ENCODE measurements around the gene EEPD1.

EEPD1 gene

DNA sequence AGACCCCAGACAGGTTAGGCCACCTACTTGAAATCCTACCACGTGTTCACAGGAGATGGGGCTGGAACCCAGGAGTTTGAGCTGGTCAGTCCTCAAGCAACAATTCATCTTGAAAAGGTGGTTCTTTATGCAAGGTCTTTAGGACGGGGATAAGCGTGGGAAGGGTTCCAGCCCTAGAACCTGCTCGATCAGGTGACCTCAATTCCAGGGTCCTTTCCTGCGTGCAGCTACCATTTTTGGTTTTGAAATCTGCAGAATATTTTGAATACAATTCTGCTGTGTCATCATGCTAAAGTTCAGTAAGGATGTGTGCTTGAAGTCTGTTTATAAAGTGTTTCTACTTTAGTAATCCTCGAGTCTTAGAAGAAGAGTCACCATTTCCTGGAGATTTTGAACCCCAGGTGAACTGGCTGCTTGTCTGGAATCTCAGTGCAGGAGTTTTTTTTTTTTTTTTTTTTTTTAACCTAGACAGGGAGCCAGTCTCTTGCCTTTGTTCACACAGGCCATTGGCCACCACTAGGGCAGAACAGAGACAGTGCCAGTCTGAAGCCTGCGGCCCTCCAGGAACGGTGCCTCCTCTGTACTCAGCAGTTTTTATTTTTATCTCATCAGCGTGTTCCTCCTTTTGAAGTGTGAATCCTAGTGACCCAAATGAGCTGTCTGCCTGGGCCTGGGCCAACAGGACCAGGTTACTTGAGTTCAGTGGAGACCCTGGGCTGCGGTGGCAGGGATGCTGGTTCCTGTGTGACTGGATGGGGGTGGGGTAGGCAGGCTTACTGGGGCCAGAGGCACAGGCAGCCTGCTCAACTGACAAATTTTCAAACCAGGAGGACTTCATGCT is 54.6 kb downstream of the EEPD1 start:
- DNase-seq: peak; percentile 78
- in situ Hi-C loops (cut with MboI; ENCODE audit: low pct_unique_long_range_greater_than_20kb, low sequenced_read_pairs): no loop called here

DNA sequence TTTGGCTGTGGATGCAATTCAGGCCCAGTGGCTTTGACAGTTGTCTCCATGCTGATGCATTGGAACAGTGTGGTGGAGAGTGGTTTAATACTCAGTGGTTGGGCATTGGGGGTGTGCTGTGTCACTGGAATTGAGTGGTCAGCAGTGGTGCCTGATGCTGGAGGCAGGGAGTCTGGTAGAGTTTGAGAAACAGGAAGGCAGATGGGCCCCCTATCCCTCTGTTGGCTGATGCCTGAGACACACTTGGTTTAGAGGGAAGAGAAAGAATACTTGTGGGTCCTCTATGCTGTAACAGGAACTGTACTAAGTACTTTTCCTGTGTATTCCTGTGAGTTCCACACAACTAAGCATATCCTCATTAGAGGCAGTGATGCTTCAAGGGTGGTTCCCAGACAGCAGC is 55.4 kb downstream of the EEPD1 start:
- peak; percentile 54 for DNase-seq
- in situ Hi-C loops (cut with MboI; ENCODE audit: low pct_unique_long_range_greater_than_20kb, low sequenced_read_pairs): no loop called here

DNA sequence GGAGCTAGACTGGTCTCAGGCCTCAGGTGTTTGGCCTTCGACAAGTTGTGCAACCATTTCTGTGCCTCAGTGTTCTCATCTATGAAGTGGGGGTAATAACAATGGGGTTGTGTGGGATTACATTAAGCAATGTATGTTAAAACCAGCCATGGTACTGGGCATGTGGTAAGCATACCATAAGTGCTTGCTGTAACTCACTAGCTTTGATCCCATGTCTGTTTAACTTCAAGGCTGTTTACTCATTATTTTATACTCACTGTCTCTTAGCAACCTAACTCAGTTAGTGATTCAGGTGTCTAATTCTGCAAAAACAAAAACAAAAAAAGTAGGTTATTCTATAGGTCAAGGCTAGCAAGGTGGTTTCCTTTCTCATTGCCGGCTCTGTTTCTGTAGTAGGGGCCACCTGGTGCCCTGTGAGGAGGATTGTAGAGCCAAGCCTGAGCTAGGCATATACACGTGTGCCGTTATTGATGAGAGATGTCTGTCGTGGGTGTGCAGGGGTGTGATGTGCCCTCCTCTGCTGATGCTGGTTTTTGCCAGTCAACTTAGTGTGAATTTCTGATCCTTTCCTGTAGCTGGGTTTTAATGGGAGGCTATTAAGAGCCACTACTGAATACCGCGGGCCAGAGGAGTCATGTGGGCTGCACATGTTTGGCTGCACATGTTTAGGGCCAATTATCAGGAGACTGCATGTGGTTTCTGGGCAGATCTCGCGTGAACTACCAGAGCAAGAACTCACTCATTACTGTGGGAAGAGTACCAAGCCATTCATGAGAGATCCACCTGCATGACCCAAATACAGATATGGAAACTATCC is 56.2 kb downstream of the EEPD1 start:
- no peak for DNase-seq
- in situ Hi-C loops (cut with MboI; ENCODE audit: low pct_unique_long_range_greater_than_20kb, low sequenced_read_pairs): no loop called here

DNA sequence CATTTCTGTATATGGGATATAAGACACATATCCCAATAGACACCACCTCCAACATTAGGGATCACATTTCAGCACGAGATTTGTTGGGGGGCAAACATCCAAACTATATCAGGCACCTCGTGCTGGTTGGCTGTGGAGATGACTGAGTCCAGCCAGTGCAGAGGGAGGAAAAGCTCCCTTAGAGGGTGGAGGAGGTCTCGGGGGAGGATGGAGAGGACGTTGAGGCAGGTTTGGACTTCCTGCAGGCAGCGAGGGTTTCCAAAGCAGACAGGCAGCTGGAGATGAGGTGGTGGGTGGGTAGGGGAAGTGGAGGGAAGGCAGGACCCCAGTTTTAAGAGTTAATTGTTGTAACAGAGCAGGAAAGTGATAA is 56.7 kb downstream of the EEPD1 start:
- DNase-seq: no peak
- in situ Hi-C loops (cut with MboI; ENCODE audit: low pct_unique_long_range_greater_than_20kb, low sequenced_read_pairs): no loop called here

DNA sequence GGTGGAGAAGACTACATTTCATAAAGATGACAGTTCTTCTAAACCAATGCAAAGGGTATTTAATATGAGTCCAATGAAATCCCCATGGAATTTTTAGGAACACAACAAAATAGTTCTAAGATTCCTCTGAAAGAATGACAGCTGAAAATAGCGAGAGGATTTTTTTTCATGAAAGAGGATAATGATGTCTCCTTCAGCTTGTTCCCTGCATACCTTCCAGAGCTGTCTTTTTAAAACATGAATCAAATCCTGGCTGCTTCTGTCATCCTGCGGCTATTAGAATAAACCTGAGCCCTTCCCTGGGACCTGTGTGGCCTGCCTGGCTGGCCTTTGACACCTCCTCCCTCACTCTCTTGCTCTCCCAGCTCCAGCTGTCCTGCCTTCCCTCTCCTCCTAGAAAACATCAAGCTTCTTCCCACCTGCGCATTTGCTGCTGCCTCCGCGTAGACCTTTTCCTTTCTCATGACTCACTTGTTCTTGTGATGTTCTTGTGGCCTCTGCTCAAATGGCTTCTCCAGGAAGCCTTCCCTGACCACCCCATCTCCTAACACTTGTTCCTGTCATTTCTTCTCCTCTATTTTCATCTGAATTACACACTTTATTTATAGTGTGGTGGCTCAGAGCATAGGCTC is 57.4 kb downstream of the EEPD1 start:
- no peak for DNase-seq
- in situ Hi-C loops (cut with MboI; ENCODE audit: low pct_unique_long_range_greater_than_20kb, low sequenced_read_pairs): no loop called here

DNA sequence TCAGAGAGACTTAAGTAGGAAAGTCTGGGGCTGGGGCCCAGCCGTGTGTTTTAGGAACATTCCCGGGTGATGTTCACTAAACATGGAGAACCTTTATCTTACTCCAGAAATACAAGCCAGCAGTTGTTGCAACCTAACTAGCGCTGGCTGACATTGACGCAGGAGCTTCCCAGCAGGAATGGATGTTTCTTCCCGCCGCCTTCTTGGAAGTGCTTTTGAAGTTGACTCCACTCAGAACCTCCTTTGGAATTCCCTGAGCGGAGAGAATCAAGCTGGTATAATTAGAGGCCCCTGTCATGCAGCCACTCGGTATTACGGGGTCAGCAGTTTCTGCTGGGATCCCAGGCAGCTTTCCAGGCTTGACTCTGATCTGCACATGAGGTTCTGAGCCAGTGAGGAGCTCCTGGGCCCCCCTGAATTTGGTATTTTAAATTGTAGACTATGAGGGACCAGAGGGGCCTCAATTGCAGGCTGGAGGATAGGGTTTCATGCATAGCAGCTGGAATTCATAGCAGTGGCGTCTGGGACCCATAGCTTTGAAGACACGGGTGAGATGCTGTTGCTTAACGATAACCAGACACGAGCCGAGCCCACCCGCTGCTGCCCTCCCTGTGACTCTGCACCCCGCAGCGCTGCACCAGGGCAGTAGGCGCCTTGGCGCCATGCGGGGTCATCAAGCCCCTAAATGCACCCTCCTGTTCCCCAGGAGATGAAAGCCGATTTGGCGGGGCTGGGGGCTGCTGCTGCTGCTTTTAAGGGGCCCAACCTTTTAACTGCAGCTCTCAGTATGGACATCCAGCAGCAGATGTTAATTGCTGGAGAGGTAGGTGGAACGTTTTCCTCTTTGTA is 61.8 kb downstream of the EEPD1 start:
- DNase-seq: no peak
- in situ Hi-C loops (cut with MboI; ENCODE audit: low pct_unique_long_range_greater_than_20kb, low sequenced_read_pairs): no loop called here

DNA sequence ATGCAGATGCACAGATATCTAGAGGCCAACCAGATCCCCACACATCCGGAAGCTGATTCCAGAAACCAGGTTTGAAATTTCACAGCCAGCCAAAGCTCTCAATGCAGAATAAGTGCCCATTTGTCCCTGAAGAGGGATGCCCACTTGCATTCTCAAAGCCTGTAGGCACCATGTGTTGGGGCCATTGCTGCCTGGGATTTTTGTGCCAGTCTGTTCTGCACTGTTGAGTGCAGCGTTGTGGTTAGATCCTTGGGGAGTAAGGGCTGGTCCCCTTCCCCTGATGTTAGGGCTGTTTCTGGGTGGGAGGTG is 62.4 kb downstream of the EEPD1 start:
- DNase-seq: no peak
- in situ Hi-C loops (cut with MboI; ENCODE audit: low pct_unique_long_range_greater_than_20kb, low sequenced_read_pairs): no loop called here

DNA sequence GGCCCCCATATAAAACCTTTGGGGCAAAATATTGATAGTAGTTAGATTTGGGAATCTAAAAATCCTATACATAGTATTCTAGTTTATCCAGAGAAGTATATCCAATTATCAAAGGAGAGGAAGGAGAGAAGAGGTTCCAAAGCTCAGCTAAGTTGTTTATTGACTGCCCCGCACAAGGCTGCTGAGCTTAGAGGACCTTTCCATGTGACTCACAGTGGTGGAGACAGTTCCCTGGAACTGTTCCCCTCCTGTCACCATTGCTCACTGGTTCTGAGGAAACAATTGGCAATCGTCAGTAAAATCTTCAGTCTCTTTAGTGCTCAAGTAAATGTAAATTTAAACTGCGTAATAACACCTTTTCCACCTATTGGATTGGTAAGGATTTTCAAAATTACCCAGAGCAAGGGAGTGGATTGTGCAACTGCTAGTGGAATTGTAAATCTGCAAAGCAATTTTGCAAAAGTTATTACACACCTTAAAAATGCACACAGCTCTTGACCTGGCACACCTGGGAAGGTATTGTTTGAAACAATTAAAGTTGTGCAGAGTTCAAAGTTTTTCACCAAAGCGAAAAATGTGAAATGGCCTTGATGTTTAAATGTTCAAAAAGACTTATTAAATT is 63.1 kb downstream of the EEPD1 start:
- no peak for DNase-seq
- in situ Hi-C loops (cut with MboI; ENCODE audit: low pct_unique_long_range_greater_than_20kb, low sequenced_read_pairs): no loop called here

DNA sequence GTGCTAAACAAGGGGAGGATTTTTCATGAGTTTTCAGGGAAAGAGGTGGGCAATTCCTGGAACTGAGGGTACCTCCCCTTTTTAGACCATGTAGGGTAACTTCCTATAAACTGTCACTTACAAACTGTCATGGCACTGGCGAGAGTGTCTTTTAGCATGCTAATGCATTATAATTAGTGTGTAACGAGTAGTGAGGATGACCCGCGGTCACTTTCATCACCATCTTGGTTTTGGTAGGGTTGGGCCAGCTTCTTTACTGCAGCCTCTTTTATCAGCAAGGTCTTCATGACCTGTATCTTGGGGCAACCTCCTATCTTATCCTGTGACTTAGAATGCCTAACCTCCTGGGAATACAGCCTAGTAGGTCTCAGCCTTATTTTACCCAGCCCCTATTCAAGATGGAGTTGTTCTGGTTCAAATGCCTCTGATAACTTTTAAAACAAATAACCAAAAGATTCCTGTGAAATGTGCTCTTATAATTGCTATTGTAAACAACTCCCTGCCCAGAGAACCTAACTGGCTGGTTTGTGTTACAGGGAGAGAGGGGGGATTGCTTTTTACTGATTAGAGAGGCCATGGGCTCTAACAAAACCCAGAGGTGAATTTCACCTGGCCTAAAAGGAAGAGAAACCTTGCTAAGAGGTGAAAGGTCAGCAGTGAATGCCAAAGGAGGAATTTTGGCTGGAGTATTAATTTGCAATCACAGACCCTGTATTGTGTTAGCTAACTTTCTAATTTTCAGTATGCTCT is 64.3 kb downstream of the EEPD1 start:
- peak; percentile 65 for DNase-seq
- in situ Hi-C loops (cut with MboI; ENCODE audit: low pct_unique_long_range_greater_than_20kb, low sequenced_read_pairs): no loop called here

DNA sequence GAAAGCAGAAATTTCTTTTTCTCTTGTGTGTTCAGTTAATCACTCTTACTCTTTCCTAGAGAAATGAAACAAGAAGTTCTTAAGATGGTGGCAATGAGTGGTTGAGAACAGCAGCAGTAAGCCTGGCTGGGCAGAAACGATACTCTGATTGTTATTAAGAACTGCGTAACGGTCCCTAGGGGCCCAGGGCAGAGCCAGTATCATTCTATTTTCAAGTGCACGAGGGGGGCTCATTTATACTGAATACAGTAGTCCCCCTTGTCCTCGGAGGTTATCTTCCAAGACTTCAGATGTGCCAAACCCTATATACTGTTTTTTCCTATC is 64.9 kb downstream of the EEPD1 start:
- in situ Hi-C loops (cut with MboI; ENCODE audit: low pct_unique_long_range_greater_than_20kb, low sequenced_read_pairs): no loop called here
- DNase-seq: no peak

DNA sequence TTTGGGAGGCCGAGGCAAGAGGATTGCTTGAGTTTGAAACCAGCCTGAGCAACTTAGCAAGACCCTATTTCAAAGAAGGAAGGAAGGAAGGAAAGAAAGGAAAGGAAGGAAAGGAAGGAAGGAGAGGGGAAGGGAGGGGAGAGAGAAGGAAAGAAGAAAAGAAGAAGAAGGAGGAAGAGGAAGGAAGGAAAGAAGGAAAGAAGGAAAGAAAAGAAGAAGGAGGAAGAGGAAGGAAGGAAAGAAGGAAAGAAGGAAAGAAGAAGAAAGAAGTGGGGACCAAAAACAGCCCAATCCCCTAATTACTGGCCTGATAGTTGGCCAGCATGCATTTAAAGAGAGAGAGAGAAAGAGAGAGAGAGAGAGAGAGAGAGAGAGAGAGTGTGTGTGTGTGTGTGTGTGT is 66.4 kb downstream of the EEPD1 start:
- no peak for DNase-seq

DNA sequence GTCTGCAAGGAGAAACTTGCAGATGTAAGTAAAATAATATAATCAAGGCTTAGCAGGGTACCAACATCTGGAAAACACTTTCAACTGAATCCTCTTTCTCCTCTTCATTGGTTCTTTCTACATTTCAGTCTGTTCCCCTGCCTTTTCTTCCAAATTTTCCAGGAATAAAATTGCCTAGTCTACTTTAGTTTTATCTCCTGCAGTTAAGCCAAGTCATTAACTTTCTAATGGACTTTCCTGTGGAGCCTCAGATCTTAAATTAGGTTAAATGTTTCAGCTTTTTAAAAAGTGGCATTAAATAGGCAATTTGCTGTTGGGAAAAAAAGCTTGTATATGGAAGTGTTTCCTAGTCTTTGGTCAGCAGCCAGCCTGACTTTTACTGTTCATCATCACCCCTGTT is 70.8 kb downstream of the EEPD1 start:
- in situ Hi-C loops (cut with MboI; ENCODE audit: low pct_unique_long_range_greater_than_20kb, low sequenced_read_pairs): no loop called here

More for the DNA sequence above, 66.4 kb downstream of the EEPD1 start:
- in situ Hi-C loops (cut with MboI; ENCODE audit: low pct_unique_long_range_greater_than_20kb, low sequenced_read_pairs): no loop called here

DNA sequence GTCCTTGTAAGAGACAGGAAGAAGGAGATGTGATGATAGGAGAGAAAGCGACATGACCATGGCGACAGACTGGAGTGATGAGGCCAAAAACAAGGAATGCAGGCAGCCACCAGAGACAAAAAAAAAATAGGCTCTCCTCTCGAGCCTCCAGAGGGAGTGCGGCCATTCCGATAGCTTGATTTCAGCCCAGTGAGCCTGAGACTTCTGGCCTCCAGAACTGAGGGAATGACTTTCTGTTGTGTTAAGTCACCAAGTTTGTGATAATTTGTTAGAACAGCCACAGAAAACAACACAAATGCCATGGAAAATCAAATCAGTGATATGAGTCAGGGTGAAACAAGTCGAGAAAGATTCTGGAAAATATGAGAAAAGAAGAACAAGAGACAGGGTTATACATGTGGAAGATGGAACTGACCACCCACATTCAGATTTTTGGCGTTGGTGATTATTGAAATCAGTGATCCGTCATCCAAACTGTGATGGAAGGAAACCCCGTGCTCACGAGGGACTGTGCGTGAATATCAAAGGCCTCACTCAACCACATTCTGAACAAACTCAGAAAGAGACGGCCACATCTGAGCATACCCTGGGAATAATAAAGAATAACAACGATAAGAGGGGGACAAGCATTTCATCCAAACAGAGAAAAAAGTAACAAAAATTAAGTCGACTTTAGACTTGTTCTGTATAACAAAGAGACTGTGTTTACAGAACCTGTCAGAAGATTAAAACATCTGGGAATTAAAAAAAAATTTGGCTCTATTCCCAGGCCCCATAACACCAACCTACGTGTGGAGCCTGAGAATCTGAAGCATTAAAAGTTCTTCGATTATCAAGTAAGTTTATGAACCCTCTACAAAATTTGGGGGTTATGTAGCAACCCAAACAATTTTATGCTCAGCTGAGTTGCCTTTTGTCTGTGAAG is 72.1 kb downstream of the EEPD1 start:
- in situ Hi-C loops (cut with MboI; ENCODE audit: low pct_unique_long_range_greater_than_20kb, low sequenced_read_pairs): no loop called here
- no peak for DNase-seq

More for the DNA sequence above, 70.8 kb downstream of the EEPD1 start:
- no peak for DNase-seq

DNA sequence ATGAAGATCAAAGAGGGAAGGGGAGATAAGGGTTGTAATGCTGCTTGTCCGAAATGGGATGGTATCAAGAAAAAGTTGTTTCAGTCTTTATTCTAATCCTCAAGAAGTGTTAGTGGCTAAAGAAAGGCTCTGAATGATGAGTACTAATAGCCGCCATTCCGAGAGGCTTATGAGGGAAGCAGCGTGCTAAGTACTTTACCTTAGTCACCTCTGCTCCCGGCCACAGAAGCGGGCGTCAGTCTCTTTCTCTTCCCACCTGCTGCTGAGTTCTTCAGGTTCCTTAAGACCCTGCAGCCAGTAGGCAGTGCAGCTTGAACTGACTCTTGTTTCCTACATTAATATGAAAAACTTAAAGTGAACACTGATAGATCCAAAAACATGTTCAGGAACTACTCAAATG is 73.1 kb downstream of the EEPD1 start:
- no peak for DNase-seq
- in situ Hi-C loops (cut with MboI; ENCODE audit: low pct_unique_long_range_greater_than_20kb, low sequenced_read_pairs): no loop called here

DNA sequence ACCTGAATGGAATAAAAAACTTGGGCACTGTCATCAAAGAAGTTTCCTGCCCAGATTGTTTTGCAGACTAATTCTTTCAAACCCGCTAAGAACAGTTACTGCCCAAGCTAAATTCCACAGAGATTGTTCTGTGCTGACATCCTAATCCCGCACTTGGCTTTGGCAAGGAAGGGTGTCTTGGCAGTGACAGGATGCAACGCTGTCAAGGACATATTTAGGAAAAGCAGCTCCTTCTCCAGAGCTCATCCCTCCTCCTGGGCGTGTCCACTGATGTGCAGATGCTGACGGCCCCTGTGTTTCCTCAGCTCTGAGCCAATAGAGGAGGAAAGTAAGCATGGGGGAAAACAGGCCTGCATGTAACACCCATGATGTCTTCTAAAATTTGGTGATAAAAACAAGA is 74.2 kb downstream of the EEPD1 start:
- in situ Hi-C loops (cut with MboI; ENCODE audit: low pct_unique_long_range_greater_than_20kb, low sequenced_read_pairs): no loop called here
- DNase-seq: no peak

DNA sequence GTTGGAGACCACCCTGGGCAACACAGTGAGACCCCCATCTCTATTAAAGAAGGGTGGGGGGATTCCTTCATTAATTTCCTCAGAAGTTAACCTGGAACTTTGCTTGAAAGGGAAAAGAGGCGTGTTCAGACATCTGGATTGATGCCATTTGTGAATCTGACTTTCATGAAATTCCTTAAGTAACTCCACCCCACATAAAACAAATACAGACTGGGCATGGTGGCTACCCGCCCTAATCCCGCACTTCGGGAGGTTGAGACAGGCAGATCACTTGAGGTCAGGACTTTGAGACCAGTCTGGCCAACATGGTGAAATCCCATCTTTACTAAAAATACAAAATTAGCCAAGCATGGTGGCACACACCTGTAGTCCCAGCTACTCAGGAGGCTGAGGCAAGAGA is 75.0 kb downstream of the EEPD1 start:
- no peak for DNase-seq
- in situ Hi-C loops (cut with MboI; ENCODE audit: low pct_unique_long_range_greater_than_20kb, low sequenced_read_pairs): no loop called here

DNA sequence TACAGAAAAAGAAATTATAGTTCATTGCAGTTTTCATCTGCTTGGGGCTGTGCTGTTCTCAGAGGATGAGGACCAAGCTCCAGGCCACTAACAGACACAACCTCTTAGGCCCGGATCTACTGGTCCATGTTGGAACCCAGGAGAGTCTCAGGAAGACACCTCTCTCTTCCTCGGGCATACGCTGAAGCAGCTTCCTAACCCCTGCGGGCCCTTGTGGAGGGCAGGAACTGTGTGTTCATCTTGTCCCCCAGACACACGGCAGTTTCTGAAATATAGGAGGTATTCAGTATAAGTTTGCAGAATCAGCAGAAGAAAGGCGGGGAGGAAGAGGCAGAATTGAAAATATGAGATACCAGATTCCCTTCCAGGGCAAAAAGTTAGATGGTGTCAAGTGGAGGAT is 78.4 kb downstream of the EEPD1 start:
- in situ Hi-C loops (cut with MboI; ENCODE audit: low pct_unique_long_range_greater_than_20kb, low sequenced_read_pairs): no loop called here
- no peak for DNase-seq

DNA sequence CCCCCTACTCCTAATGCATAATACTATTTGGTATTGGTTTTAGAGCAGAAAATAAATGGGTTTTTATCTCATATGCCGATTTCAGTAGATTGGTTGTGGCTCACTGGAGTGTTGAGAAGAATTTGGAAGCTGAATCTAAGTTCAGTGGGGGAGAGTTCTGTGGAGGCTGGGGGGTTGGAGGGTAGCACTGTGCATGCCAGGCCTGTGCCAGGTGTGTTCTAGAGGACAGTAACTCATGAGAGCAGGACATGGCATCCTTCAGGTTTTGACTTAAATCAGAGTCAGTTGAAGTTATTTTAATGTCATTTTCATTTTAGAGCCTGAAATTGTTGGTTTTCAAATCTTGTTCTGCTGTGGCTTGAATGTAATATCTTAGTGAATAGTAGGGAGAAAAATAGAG is 79.5 kb downstream of the EEPD1 start:
- in situ Hi-C loops (cut with MboI; ENCODE audit: low pct_unique_long_range_greater_than_20kb, low sequenced_read_pairs): no loop called here
- DNase-seq: no peak
